Caco-2 (cell line): Measurements from ENCODE around the gene RAB40B. TPM values are rescaled to one million over a fixed set of nuclear protein-coding genes. Genes with fewer than 3 reads are reported as not detected.

Source experiments
- BruUV-seq: library from RNA; stranded (reverse); fragments of 400-500 nt; replicated peaks from 2 replicates; lab custom pipeline; 2021; lab: Mats Ljungman, UMichigan
- CTCF ChIA-PET: fragments of 300-600 bp; sonication (Branson Sonifier 250); formaldehyde crosslinking; loops from one replicate; lab custom pipeline; 2022; ENCODE audit warnings: antibody characterized with exemption; lab: Charles Lee
- POLR2A ChIA-PET: fragments of 300-600 bp; sonication (Branson Sonifier 250); formaldehyde crosslinking; loops from one replicate; lab custom pipeline; 2022; ENCODE audit warnings: antibody characterized with exemption; lab: Charles Lee
- DNase-seq, 2 experiments: peaks; one replicate each; pipeline versions ENCODE4 v3.0.0 to v3.0.0-alpha.2; 2020 to 2022
- H3K27me3 ChIP-seq: replicated peaks from 2 replicates; pipeline ENCODE4 v1.6.0; 2011; ENCODE audit warnings: low read length; ENCODE audit not compliant: control insufficient read depth, insufficient read depth
- H3K36me3 ChIP-seq: 2 replicates; pipeline ENCODE4 v1.5.1; 2011; ENCODE audit warnings: low read length; ENCODE audit not compliant: control insufficient read depth, insufficient read depth
- H3K4me1 ChIP-seq: fragments of 250-450 bp; sonication (Bioruptor Pico); 2 replicates; pipeline ENCODE4 v1.5.1; 2020; ENCODE audit warnings: mild to moderate bottlenecking
- H3K4me3 ChIP-seq: 2 replicates; pipeline ENCODE4 v1.5.1; 2011; ENCODE audit warnings: low read depth, mild to moderate bottlenecking, control low read depth, low read length
- H3K9me3 ChIP-seq: fragments of 250-450 bp; sonication (Bioruptor Pico); 2 replicates; pipeline ENCODE4 v1.5.1; 2020; ENCODE audit warnings: mild to moderate bottlenecking, moderate library complexity
- H3K27ac Mint-ChIP-seq: one replicate; pipeline ENCODE4 v1.8.0; 2022; ENCODE audit warnings: mixed read lengths; ENCODE audit not compliant: unreplicated experiment
- H3K27me3 Mint-ChIP-seq: one replicate; pipeline ENCODE4 v1.8.0; 2022; ENCODE audit warnings: mixed read lengths; ENCODE audit not compliant: insufficient read depth, unreplicated experiment
- H3K36me3 Mint-ChIP-seq: one replicate; pipeline ENCODE4 v1.8.0; 2022; ENCODE audit warnings: mild to moderate bottlenecking, mixed read lengths; ENCODE audit not compliant: insufficient read depth, unreplicated experiment
- H3K4me1 Mint-ChIP-seq: one replicate; pipeline ENCODE4 v1.8.0; 2022; ENCODE audit warnings: low read depth, mixed read lengths; ENCODE audit not compliant: unreplicated experiment
- H3K4me3 Mint-ChIP-seq: one replicate; pipeline ENCODE4 v1.8.0; 2022; ENCODE audit warnings: mild to moderate bottlenecking, moderate library complexity, mixed read lengths; ENCODE audit not compliant: unreplicated experiment
- H3K9me3 Mint-ChIP-seq: one replicate; pipeline ENCODE4 v1.8.0; 2022; ENCODE audit warnings: mixed read lengths; ENCODE audit not compliant: unreplicated experiment
- CTCF ChIP-seq, 2 experiments: fragments of 200-600 bp in 1 of 2; IDR thresholded peaks; 1 replicate in 1 of 2; 2 replicates in 1 of 2; pipeline versions ENCODE4 v1.5.1 to v1.8.0; 2011 to 2022; ENCODE audit warnings: antibody characterized with exemption in 1 of 2, control low read depth in 1 of 2, inconsistent platforms in 1 of 2, low read depth in 1 of 2, low read length in 1 of 2, mild to moderate bottlenecking in 1 of 2, moderate library complexity in 1 of 2; ENCODE audit not compliant: insufficient read depth in 1 of 2, severe bottlenecking in 1 of 2, unreplicated experiment in 1 of 2
- intact Hi-C: fragments of 100-400 bp; cut with micrococcal nuclease; formaldehyde crosslinking; loops from one replicate; pipeline ENCODE4 v1.10.0; 2022; ENCODE audit not compliant: unreplicated experiment
- total RNA-seq: library from RNA; stranded (reverse); gene quantifications from 2 replicates; pipeline ENCODE4 v1.2.3, GENCODE V29; 2022

The RAB40B gene
- total RNA-seq, 1 experiment from 2014 or later = 8.8 TPM

DNA sequence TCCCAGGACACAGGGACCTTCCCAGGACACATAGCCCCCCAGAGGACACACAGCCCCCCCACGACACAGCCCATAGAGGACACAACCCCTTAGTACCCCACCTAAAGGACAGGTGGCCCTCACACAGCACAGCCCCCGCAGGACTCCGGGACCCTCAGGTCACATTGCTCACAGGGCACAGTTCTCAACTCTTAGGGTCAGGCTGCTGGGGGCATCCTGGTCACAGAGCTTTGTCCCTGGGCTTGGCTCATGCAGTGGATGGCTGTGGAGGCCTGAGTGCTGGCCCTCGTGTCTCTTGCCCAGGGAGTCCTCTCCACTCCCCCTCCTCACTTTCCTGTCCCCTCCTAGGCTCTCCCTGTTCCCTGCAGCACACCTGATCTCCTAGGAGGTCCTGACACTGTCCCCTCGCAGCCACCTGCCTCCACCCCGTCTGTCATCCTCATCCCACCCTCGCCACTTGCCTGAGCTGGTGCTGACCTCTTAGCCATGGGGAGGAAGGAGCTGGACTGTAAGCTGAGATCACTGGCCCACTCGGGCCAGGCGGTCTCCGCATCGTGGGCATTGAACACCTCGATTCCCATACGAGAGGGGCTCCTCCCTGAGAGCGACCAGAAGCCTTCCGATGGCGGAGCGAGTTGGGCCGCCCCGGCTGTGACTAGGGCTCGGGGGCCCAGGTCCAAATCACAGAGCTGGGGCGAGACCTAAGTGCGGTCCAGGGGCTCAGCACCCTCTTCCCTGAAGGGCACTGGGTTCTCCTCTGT, 48.8 kb downstream of the RAB40B start:
- Mint-ChIP-seq H3K4me3 (peak overlapping the region; percentile 84), H3K27me3 (no peaks in the 10 kb centered on the region), H3K36me3 (peaks cover 27% of the 10 kb centered on the region), H3K9me3 (no peaks in the 10 kb centered on the region), H3K4me1 (no peaks in the 10 kb centered on the region), H3K27ac (peak overlapping the region; percentile 64)
- intact Hi-C loops = no loop called here
- BruUV-seq = no TSS peak
- Histone ChIP-seq H3K36me3 (no peaks in the 10 kb centered on the region), H3K4me1 (peaks cover 8% of the 10 kb centered on the region; the same call in 1 of the 2 replicates), H3K4me3 (no peak overlapping the region), H3K27me3 (no peaks in the 10 kb centered on the region), H3K9me3 (no peaks in the 10 kb centered on the region)
- CTCF ChIA-PET = no interaction called here
- POLR2A ChIA-PET = no interaction called here
- no peak for TF ChIP-seq CTCF (IDR thresholded peaks at IDR 0.05; ENCODE audit: insufficient read depth in 1 of 2, low read depth in 1 of 2, low read length in 1 of 2, severe bottlenecking in 1 of 2, unreplicated experiment in 1 of 2)
- DNase-seq = no peak

DNA sequence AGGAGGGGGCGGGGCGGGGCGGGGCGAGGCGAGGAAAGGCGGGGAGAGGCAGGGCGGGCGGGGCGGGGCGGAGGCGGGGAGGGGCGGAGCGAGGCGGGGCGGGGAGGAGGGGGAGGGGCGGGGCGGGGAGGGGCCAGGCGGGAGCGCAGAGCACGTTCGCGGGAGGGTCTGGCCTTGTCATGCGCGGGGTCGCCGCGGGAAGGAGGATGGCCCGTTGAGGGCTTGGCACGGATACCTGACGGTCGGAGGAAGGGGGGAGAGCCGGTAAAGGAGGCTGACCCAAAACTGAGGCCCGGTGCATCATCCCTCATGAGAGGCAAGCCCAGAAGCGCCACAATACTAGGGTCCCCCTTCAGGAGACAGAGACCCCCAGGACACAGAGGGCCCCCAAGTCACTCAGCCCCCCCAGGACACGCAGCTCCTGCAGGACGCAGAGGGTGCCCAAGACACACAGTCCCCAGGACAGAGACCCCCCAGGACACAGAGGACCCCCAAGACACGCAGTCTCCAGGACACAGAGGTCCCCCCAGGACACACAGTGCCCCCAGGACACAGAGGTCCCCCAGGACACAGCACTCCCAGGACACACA, 49.7 kb downstream of the RAB40B start:
- H3K27ac Mint-ChIP-seq = peak overlapping the region; percentile 64
- peak; percentile 51 to 67 for DNase-seq
- intact Hi-C loops = no loop called here

More for the DNA sequence above, 49.7 kb downstream of the RAB40B start:
- Mint-ChIP-seq H3K27me3 (no peaks in the 10 kb centered on the region), H3K9me3 (no peaks in the 10 kb centered on the region), H3K4me3 (peak overlapping the region; percentile 84), H3K4me1 (no peaks in the 10 kb centered on the region), H3K36me3 (peaks cover 36% of the 10 kb centered on the region)
- no peak for TF ChIP-seq CTCF (IDR thresholded peaks at IDR 0.05; ENCODE audit: insufficient read depth in 1 of 2, low read depth in 1 of 2, low read length in 1 of 2, severe bottlenecking in 1 of 2, unreplicated experiment in 1 of 2)
- Histone ChIP-seq H3K4me1 (peaks cover 8% of the 10 kb centered on the region; the same call in 1 of the 2 replicates), H3K36me3 (peaks cover 3% of the 10 kb centered on the region; the same call in 1 of the 2 replicates), H3K4me3 (peak overlapping the region; percentile 47), H3K27me3 (no peaks in the 10 kb centered on the region), H3K9me3 (no peaks in the 10 kb centered on the region)
- CTCF ChIA-PET = no interaction called here
- POLR2A ChIA-PET = interaction anchor here (0.7 kb wide), 1 partner anchor 1815 kb away, joined by 3 read pairs; no protein-coding TSS in a partner anchor
- no TSS peak for BruUV-seq
